Pons (tissue), 1 donor: ENCODE results near the gene CYP1A1.
A peak's percentile ranks its signal among the peaks of the same experiment; 100 is the strongest.

Experiments
- DNase-seq: peaks from one replicate; pipeline ENCODE4 v3.0.0-alpha.2; 2016; ENCODE audit warnings: low spot score

CYP1A1 gene

GRCh38 chr15:74695597-74696397 lies 29.5 kb downstream of the CYP1A1 start, which contains the start of gene EDC3:
EDC3 (minus strand) TSS chr15:74696024; CDS start chr15:74675124, 20,900 bp downstream.
- peak; percentile 84 for DNase-seq

- no peak for DNase-seq
Observed at GRCh38 chr15:74692327-74692726, 33.0 kb downstream of the CYP1A1 start.

GRCh38 chr15:74683758-74684157 lies 41.6 kb downstream of the CYP1A1 start:
- DNase-seq: no peak

- no peak for DNase-seq
Observed at GRCh38 chr15:74682954-74683353, 42.4 kb downstream of the CYP1A1 start.

GRCh38 chr15:74680456-74680855 lies 44.9 kb downstream of the CYP1A1 start:
- no peak for DNase-seq

- no peak for DNase-seq
Observed at GRCh38 chr15:74676801-74677200, 48.5 kb downstream of the CYP1A1 start.

GRCh38 chr15:74674161-74674560 lies 51.2 kb downstream of the CYP1A1 start:
- DNase-seq: no peak

- no peak for DNase-seq
Observed at GRCh38 chr15:74669627-74670026, 55.7 kb downstream of the CYP1A1 start.
